ENCODE measurements around the gene ARHGEF3.

- TF ChIP-seq CTCF (IDR thresholded peaks at IDR 0.05) (no peak), POLR2A (IDR thresholded peaks at IDR 0.05) (no peak), EP300 (IDR thresholded peaks at IDR 0.05) (no peak)
These were observed 14.3 kb upstream of the ARHGEF3 start for GRCh38 chr3:56816061-56816460.

All from ovary (tissue), 3 donors.